ENCODE data around the gene PATL2. TPM values are rescaled to one million over a fixed set of nuclear protein-coding genes. Genes with fewer than 3 reads are reported as not detected.

The PATL2 gene
- total RNA-seq, 2 experiments from 2014 or later: 4.8 to 5.4 TPM

- POLR2A ChIA-PET: interaction anchor here (1.2 kb wide), 1 partner anchor 42 kb away, joined by 3 read pairs; no protein-coding TSS in a partner anchor
- CTCF ChIA-PET: interaction anchor here (1.0 to 9.3 kb wide), 2 partner anchors 41 to 62 kb away, joined by 3 to 168 read pairs; partner anchors contain the start of genes PATL2 and TRIM69
These were observed 40.8 kb downstream of the PATL2 start for GRCh38 chr15:44670087-44670950.

GRCh38 chr15:44668921-44669320 lies 42.2 kb downstream of the PATL2 start:
- CTCF ChIA-PET: interaction anchor here (9.3 kb wide), 1 partner anchor 64 kb away, joined by 168 read pairs; the partner anchor contains the start of gene TRIM69
- POLR2A ChIA-PET: interaction anchor here (0.7 kb wide), 1 partner anchor 44 kb away, joined by 3 read pairs; no protein-coding TSS in a partner anchor

- CTCF ChIA-PET: interaction anchor here (0.9 to 9.3 kb wide), 5 partner anchors 11 to 66 kb away, joined by 4 to 168 read pairs (median 5); partner anchors contain the start of genes B2M, PATL2 and TRIM69
- POLR2A ChIA-PET: interaction anchor here (1.4 to 6.1 kb wide), 3 partner anchors 16 to 62 kb away, joined by 3 to 213 read pairs (median 98); partner anchors contain the start of genes B2M and PATL2
These were observed 44.1 kb downstream of the PATL2 start for GRCh38 chr15:44667039-44667360.

- POLR2A ChIA-PET: interaction anchor here (4.8 to 6.1 kb wide), 3 partner anchors 11 to 62 kb away, joined by 28 to 213 read pairs (median 98); partner anchors contain the start of genes B2M and PATL2
- CTCF ChIA-PET: interaction anchor here (0.6 to 9.3 kb wide), 6 partner anchors 8 to 134 kb away, joined by 3 to 168 read pairs (median 15); partner anchors contain the start of genes B2M, PATL2 and TRIM69
These were observed 44.7 kb downstream of the PATL2 start for GRCh38 chr15:44666210-44667038.

GRCh38 chr15:44663410-44664308 lies 47.5 kb downstream of the PATL2 start, which contains the start of gene SPG11:
TSS of gene SPG11 (minus strand) at chr15:44663662. CDS start at chr15:44663647, 15 bp downstream.
- ChIA-PET POLR2A (interaction anchor here (0.6 to 6.1 kb wide), 14 partner anchors 8 to 90 kb away, joined by 3 to 213 read pairs (median 9); partner anchors contain the start of genes B2M, PATL2 and TRIM69), CTCF (interaction anchor here (0.7 to 9.3 kb wide), 20 partner anchors 9 to 122 kb away, joined by 3 to 168 read pairs (median 9); partner anchors contain the start of genes B2M, PATL2 and TRIM69)

- POLR2A ChIA-PET: interaction anchor here (0.6 to 6.1 kb wide), 13 partner anchors 9 to 91 kb away, joined by 3 to 213 read pairs (median 12); partner anchors contain the start of genes B2M, PATL2 and TRIM69
- CTCF ChIA-PET: interaction anchor here (0.7 to 9.3 kb wide), 23 partner anchors 8 to 123 kb away, joined by 3 to 168 read pairs (median 6); partner anchors contain the start of genes B2M, PATL2 and TRIM69
These were observed 48.4 kb downstream of the PATL2 start for GRCh38 chr15:44662478-44663409.

- CTCF ChIA-PET: interaction anchor here (2.6 to 9.3 kb wide), 4 partner anchors 52 to 83 kb away, joined by 10 to 168 read pairs (median 50); partner anchors contain the start of genes B2M, PATL2 and TRIM69
- POLR2A ChIA-PET: interaction anchor here (3.1 to 6.1 kb wide), 3 partner anchors 52 to 75 kb away, joined by 64 to 213 read pairs (median 98); partner anchors contain the start of genes B2M, PATL2 and TRIM69
These were observed 49.5 kb downstream of the PATL2 start for GRCh38 chr15:44661576-44661975.

- CTCF ChIA-PET: interaction anchor here (1.1 to 2.2 kb wide), 2 partner anchors 76 to 79 kb away, joined by 3 to 9 read pairs; no protein-coding TSS in a partner anchor
- POLR2A ChIA-PET: interaction anchor here (0.7 kb wide), 1 partner anchor 77 kb away, joined by 3 read pairs; no protein-coding TSS in a partner anchor
These were observed 52.1 kb downstream of the PATL2 start for GRCh38 chr15:44659056-44659455.

GRCh38 chr15:44657378-44657777 lies 53.7 kb downstream of the PATL2 start:
- POLR2A ChIA-PET: no interaction called here

GRCh38 chr15:44656913-44657312 lies 54.2 kb downstream of the PATL2 start:
- POLR2A ChIA-PET: no interaction called here
- CTCF ChIA-PET: interaction anchor here (0.8 to 1.3 kb wide), 3 partner anchors 54 to 81 kb away, joined by 3 to 6 read pairs (median 4); partner anchors contain the start of genes B2M and PATL2

More at GRCh38 chr15:44657378-44657777, 53.7 kb downstream of the PATL2 start:
- CTCF ChIA-PET: interaction anchor here (0.8 to 1.3 kb wide), 2 partner anchors 54 to 65 kb away, joined by 3 to 6 read pairs; partner anchors contain the start of genes B2M and PATL2

GRCh38 chr15:44656298-44656697 lies 54.8 kb downstream of the PATL2 start:
- ChIA-PET CTCF (interaction anchor here (0.8 to 1.3 kb wide), 3 partner anchors 55 to 82 kb away, joined by 3 to 6 read pairs (median 4); partner anchors contain the start of genes B2M and PATL2), POLR2A (no interaction called here)

- POLR2A ChIA-PET: interaction anchor here (0.5 kb wide), 1 partner anchor 77 kb away, joined by 3 read pairs; no protein-coding TSS in a partner anchor
- CTCF ChIA-PET: interaction anchor here (1.2 to 1.3 kb wide), 2 partner anchors 9 to 28 kb away, joined by 3 to 5 read pairs; partner anchors contain the start of gene SPG11
These were observed 56.3 kb downstream of the PATL2 start for GRCh38 chr15:44654858-44655257.

- POLR2A ChIA-PET: interaction anchor here (0.7 kb wide), 1 partner anchor 64 kb away, joined by 3 read pairs; the partner anchor contains the start of gene B2M
These were observed 63.5 kb downstream of the PATL2 start for GRCh38 chr15:44647637-44648036.

GRCh38 chr15:44647036-44647435 lies 64.1 kb downstream of the PATL2 start:
- CTCF ChIA-PET: interaction anchor here (0.5 to 1.3 kb wide), 2 partner anchors 17 to 145 kb away, joined by 3 to 5 read pairs; no protein-coding TSS in a partner anchor
- POLR2A ChIA-PET: interaction anchor here (0.7 kb wide), 1 partner anchor 65 kb away, joined by 3 read pairs; the partner anchor contains the start of gene B2M

More at GRCh38 chr15:44647637-44648036, 63.5 kb downstream of the PATL2 start:
- CTCF ChIA-PET: interaction anchor here (0.5 to 1.3 kb wide), 2 partner anchors 16 to 144 kb away, joined by 3 to 5 read pairs; no protein-coding TSS in a partner anchor

GRCh38 chr15:44646460-44646859 lies 64.7 kb downstream of the PATL2 start:
- ChIA-PET CTCF (no interaction called here), POLR2A (no interaction called here)

Measured in activated CD8-positive, alpha-beta memory T cell treated with anti-CD3 and anti-CD28 coated beads for 36 hours (primary cell).